ENCODE measurements around the gene MTCH2. TPM values are rescaled to one million over a fixed set of nuclear protein-coding genes. Genes with fewer than 3 reads are reported as not detected.

Gene MTCH2
- total and polyA plus RNA-seq, 2 donors (not counting 1 experiment from before 2014, with no cell fraction given): 64.4 to 169 TPM

GRCh38 chr11:47570651-47571356, 71.6 kb downstream of the MTCH2 start:
- no peaks in the 10 kb centered on the region for H3K27me3 ChIP-seq (ENCODE audit: control insufficient read depth, insufficient read depth, low read length)
- no peaks in the 10 kb centered on the region for H4K20me1 ChIP-seq (ENCODE audit: control insufficient read depth, extremely low read depth, insufficient read depth, low read length)
- H3K9ac ChIP-seq (ENCODE audit: insufficient read depth, low read length): no peak overlapping the region
- DNase-seq (ENCODE audit: low read depth in 2 of 2): no peak
- H3K4me2 ChIP-seq (ENCODE audit: extremely low read depth, insufficient read depth, low read length): no peak overlapping the region
- no peak overlapping the region for H3K4me3 ChIP-seq (replicated peaks in 1 of 4; ENCODE audit: control extremely low read depth in 1 of 4, insufficient read depth in 1 of 4, low read depth in 3 of 4, low read length in 4 of 4)
- H2AFZ ChIP-seq (ENCODE audit: low read length): no peak overlapping the region
- H3K27ac ChIP-seq (ENCODE audit: insufficient read depth, low read length): no peak overlapping the region
- peaks cover 18% of the 10 kb centered on the region for H3K79me2 ChIP-seq (ENCODE audit: control insufficient read depth, insufficient read depth, low read length)
- no peaks in the 10 kb centered on the region for H3K9me3 ChIP-seq (ENCODE audit: control insufficient read depth, insufficient read depth, low read depth, low read length)
- H3K36me3 ChIP-seq (ENCODE audit: control insufficient read depth, insufficient read depth, low read length): peaks cover 13% of the 10 kb centered on the region
- peaks cover 16% of the 10 kb centered on the region for H3K4me1 ChIP-seq (ENCODE audit: control insufficient read depth, extremely low read depth, insufficient read depth, low read length)
- no peak for TF ChIP-seq CTCF (conservative IDR thresholded peaks at IDR 0.05 in 1 of 2, IDR thresholded peaks at IDR 0.05 in 1 of 2; ENCODE audit: low read depth in 1 of 2, low read length in 2 of 2)
- no peak for TF ChIP-seq EZH2 (IDR thresholded peaks at IDR 0.05; ENCODE audit: low read length, missing control alignments)

- TF ChIP-seq CTCF (conservative IDR thresholded peaks at IDR 0.05 in 1 of 2, IDR thresholded peaks at IDR 0.05 in 1 of 2; ENCODE audit: low read depth in 1 of 2, low read length in 2 of 2) (no peak), EZH2 (IDR thresholded peaks at IDR 0.05; ENCODE audit: low read length, missing control alignments) (no peak)
- Histone ChIP-seq H3K9ac (ENCODE audit: insufficient read depth, low read length) (no peak overlapping the region), H3K79me2 (ENCODE audit: control insufficient read depth, insufficient read depth, low read length) (peaks cover 21% of the 10 kb centered on the region), H4K20me1 (ENCODE audit: control insufficient read depth, extremely low read depth, insufficient read depth, low read length) (no peaks in the 10 kb centered on the region), H2AFZ (ENCODE audit: low read length) (no peak overlapping the region), H3K4me3 (replicated peaks in 1 of 4; ENCODE audit: control extremely low read depth in 1 of 4, insufficient read depth in 1 of 4, low read depth in 3 of 4, low read length in 4 of 4) (no peak overlapping the region), H3K4me1 (ENCODE audit: control insufficient read depth, extremely low read depth, insufficient read depth, low read length) (peaks cover 16% of the 10 kb centered on the region), H3K27ac (ENCODE audit: insufficient read depth, low read length) (no peak overlapping the region), H3K4me2 (ENCODE audit: extremely low read depth, insufficient read depth, low read length) (no peak overlapping the region), H3K9me3 (ENCODE audit: control insufficient read depth, insufficient read depth, low read depth, low read length) (no peaks in the 10 kb centered on the region), H3K27me3 (ENCODE audit: control insufficient read depth, insufficient read depth, low read length) (no peaks in the 10 kb centered on the region), H3K36me3 (ENCODE audit: control insufficient read depth, insufficient read depth, low read length) (peaks cover 10% of the 10 kb centered on the region)
- DNase-seq (ENCODE audit: low read depth in 2 of 2): no peak
Measured at GRCh38 chr11:47569646-47570045, 72.7 kb downstream of the MTCH2 start.

Other genes starting within 250 kb of the MTCH2 start
- 46.0 and 62.9 TPM in 2 replicates for gene SLC39A13, start 234.0 kb downstream of the MTCH2 start, total RNA-seq
- 52.2 and 88.7 TPM in 2 replicates for gene SLC39A13, start 234.0 kb downstream of the MTCH2 start, polyA plus RNA-seq
- 107 and 155 TPM in 2 replicates for gene PSMC3, start 216.1 kb downstream of the MTCH2 start, total RNA-seq
- 294 and 353 TPM in 2 replicates for gene PSMC3, start 216.1 kb downstream of the MTCH2 start, polyA plus RNA-seq
- under 0.01 and 0.17 TPM in 2 replicates for gene RAPSN, start 193.4 kb downstream of the MTCH2 start, total RNA-seq
- gene RAPSN, start 193.4 kb downstream of the MTCH2 start, polyA plus RNA-seq: not detected in 2 replicates
- gene CELF1, start 89.4 kb downstream of the MTCH2 start, total RNA-seq: 74.2 and 100 TPM in 2 replicates
- 72.6 and 81.1 TPM in 2 replicates for gene CELF1, start 89.4 kb downstream of the MTCH2 start, polyA plus RNA-seq
- gene PTPMT1, start 77.0 kb downstream of the MTCH2 start, total RNA-seq: 58.6 and 84.9 TPM in 2 replicates
- gene PTPMT1, start 77.0 kb downstream of the MTCH2 start, polyA plus RNA-seq: 47.8 and 55.4 TPM in 2 replicates
- 17.7 and 20.0 TPM in 2 replicates for gene KBTBD4, start 63.6 kb downstream of the MTCH2 start, total RNA-seq
- gene KBTBD4, start 63.6 kb downstream of the MTCH2 start, polyA plus RNA-seq: 19.9 and 21.7 TPM in 2 replicates
- gene NDUFS3, start 63.5 kb downstream of the MTCH2 start, total RNA-seq: 76.5 and 78.8 TPM in 2 replicates
- 113 and 164 TPM in 2 replicates for gene NDUFS3, start 63.5 kb downstream of the MTCH2 start, polyA plus RNA-seq
- not detected in 2 replicates for gene FAM180B, start 55.9 kb downstream of the MTCH2 start, total RNA-seq
- not detected in 2 replicates for gene FAM180B, start 55.9 kb downstream of the MTCH2 start, polyA plus RNA-seq
- under 0.01 TPM in 2 replicates for gene C1QTNF4, start 48.1 kb downstream of the MTCH2 start, total RNA-seq
- 0.03 TPM in 1 of 2 replicates, not detected in the other for gene C1QTNF4, start 48.1 kb downstream of the MTCH2 start, polyA plus RNA-seq
- gene AGBL2, start 72.8 kb upstream of the MTCH2 start, total RNA-seq: 2.1 and 2.3 TPM in 2 replicates
- 0.75 and 1.2 TPM in 2 replicates for gene AGBL2, start 72.8 kb upstream of the MTCH2 start, polyA plus RNA-seq
- 51.9 and 82.9 TPM in 2 replicates for gene FNBP4, start 124.8 kb upstream of the MTCH2 start, total RNA-seq
- gene FNBP4, start 124.8 kb upstream of the MTCH2 start, polyA plus RNA-seq: 54.7 and 57.3 TPM in 2 replicates
- 25.8 and 28.5 TPM in 2 replicates for gene NUP160, start 205.8 kb upstream of the MTCH2 start, total RNA-seq
- 25.5 and 25.9 TPM in 2 replicates for gene NUP160, start 205.8 kb upstream of the MTCH2 start, polyA plus RNA-seq